DND-41 (cell line): Measurements from ENCODE around the gene SH3RF3.

Experiments
- ATAC-seq: fragments of 200-7000 bp; cut with Tn5 transposase; 3 replicates; pipeline ENCODE4 v1.9.1; 2021; ENCODE audit warnings: low read depth; ENCODE audit not compliant: insufficient read depth
- DNase-seq: peaks from one replicate; pipeline ENCODE4 v3.0.0-alpha.2; 2020
- H2AFZ ChIP-seq: 2 replicates; pipeline ENCODE4 v1.6.0; 2012; ENCODE audit warnings: low read depth, low read length
- H3K27ac ChIP-seq: 2 replicates; pipeline ENCODE4 v1.5.1; 2012; ENCODE audit warnings: low read length, inconsistent platforms
- H3K27me3 ChIP-seq: fragments of 200-600 bp; sonication (generic); 2 replicates; pipeline ENCODE4 v1.6.0; 2012; ENCODE audit warnings: low read length, mild to moderate bottlenecking, inconsistent platforms; ENCODE audit not compliant: insufficient read depth, poor library complexity
- H3K36me3 ChIP-seq: 2 replicates; pipeline ENCODE4 v1.5.1; 2012; ENCODE audit warnings: low read length, inconsistent platforms; ENCODE audit not compliant: insufficient read depth
- H3K4me1 ChIP-seq: 2 replicates; pipeline ENCODE4 v1.5.1; 2012; ENCODE audit warnings: mild to moderate bottlenecking, low read length; ENCODE audit not compliant: insufficient read depth
- H3K4me2 ChIP-seq: 2 replicates; pipeline ENCODE4 v1.6.0; 2012; ENCODE audit warnings: mild to moderate bottlenecking, moderate library complexity, low read length, inconsistent platforms; ENCODE audit not compliant: insufficient read depth
- H3K4me3 ChIP-seq, 2 experiments: fragments of 200-600 bp in 1 of 2; shearing (Covaris generic) in 1 of 2; 2 replicates each; pipeline ENCODE4 v1.5.1; 2012 to 2016; ENCODE audit warnings: inconsistent platforms in 2 of 2, low read length in 2 of 2, mild to moderate bottlenecking in 2 of 2, low read depth in 1 of 2, moderate library complexity in 1 of 2
- H3K79me2 ChIP-seq: 2 replicates; pipeline ENCODE4 v1.6.0; 2012; ENCODE audit warnings: low read length, inconsistent platforms; ENCODE audit not compliant: insufficient read depth
- H3K9ac ChIP-seq: 2 replicates; pipeline ENCODE4 v1.6.0; 2012; ENCODE audit warnings: low read depth, mild to moderate bottlenecking, inconsistent platforms, low read length, moderate library complexity
- H3K9me3 ChIP-seq: 2 replicates; pipeline ENCODE4 v1.5.1; 2012; ENCODE audit warnings: low read length, moderate library complexity, mild to moderate bottlenecking, inconsistent platforms; ENCODE audit not compliant: insufficient read depth, severe bottlenecking
- H4K20me1 ChIP-seq: 2 replicates; pipeline ENCODE4 v1.6.0; 2012; ENCODE audit warnings: low read length; ENCODE audit not compliant: insufficient read depth
- EZH2 ChIP-seq: IDR thresholded peaks from 3 replicates; pipeline ENCODE4 v1.6.1; 2012; ENCODE audit warnings: borderline replicate concordance, low read depth, mild to moderate bottlenecking, moderate library complexity, low read length, inconsistent platforms; ENCODE audit not compliant: severe bottlenecking
- TF ChIP-seq, protein P1 (sequence below): IDR thresholded peaks from 2 replicates; pipeline ENCODE4 v1.5.1; 2012; ENCODE audit warnings: borderline replicate concordance, low read length, moderate library complexity, mild to moderate bottlenecking; ENCODE audit not compliant: poor library complexity, severe bottlenecking; ENCODE audit errors: extremely low read depth

SH3RF3 gene

DNA sequence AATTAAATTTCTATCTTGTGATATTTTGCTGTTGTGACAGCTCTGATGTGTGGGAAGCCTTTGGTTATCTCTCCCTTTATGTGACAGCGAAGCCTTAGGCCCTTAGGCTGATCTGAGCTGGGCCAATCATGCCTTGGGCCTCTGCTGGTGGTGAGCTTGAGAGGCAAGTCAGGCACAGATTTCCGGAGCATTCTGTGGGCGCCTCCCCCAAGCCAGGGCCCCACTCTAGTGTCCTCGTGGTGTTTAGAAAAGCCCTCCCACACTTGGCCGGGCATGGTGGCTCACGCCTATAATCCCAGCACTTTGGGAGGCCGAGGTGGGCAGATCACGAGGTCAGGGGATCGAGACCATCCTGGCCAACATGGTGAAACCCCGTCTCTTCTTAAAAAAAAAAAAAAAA is 239.8 kb downstream of the SH3RF3 start:
- no peak overlapping the region for H3K27ac ChIP-seq
- no peak overlapping the region for H2AFZ ChIP-seq
- no peak overlapping the region for H3K4me3 ChIP-seq
- H3K4me2 ChIP-seq = no peak overlapping the region
- peaks cover 8% of the 10 kb centered on the region for H3K27me3 ChIP-seq
- H3K9me3 ChIP-seq = no peaks in the 10 kb centered on the region
- H3K4me1 ChIP-seq = no peaks in the 10 kb centered on the region
- TF ChIP-seq, protein P1, sequence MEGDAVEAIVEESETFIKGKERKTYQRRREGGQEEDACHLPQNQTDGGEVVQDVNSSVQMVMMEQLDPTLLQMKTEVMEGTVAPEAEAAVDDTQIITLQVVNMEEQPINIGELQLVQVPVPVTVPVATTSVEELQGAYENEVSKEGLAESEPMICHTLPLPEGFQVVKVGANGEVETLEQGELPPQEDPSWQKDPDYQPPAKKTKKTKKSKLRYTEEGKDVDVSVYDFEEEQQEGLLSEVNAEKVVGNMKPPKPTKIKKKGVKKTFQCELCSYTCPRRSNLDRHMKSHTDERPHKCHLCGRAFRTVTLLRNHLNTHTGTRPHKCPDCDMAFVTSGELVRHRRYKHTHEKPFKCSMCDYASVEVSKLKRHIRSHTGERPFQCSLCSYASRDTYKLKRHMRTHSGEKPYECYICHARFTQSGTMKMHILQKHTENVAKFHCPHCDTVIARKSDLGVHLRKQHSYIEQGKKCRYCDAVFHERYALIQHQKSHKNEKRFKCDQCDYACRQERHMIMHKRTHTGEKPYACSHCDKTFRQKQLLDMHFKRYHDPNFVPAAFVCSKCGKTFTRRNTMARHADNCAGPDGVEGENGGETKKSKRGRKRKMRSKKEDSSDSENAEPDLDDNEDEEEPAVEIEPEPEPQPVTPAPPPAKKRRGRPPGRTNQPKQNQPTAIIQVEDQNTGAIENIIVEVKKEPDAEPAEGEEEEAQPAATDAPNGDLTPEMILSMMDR = no peak
- TF ChIP-seq EZH2 = no peak
- H3K9ac ChIP-seq = no peak overlapping the region
- DNase-seq (no peak), ATAC-seq (no peak)
- H3K79me2 ChIP-seq = no peaks in the 10 kb centered on the region
- H3K36me3 ChIP-seq = no peaks in the 10 kb centered on the region
- no peaks in the 10 kb centered on the region for H4K20me1 ChIP-seq

DNA sequence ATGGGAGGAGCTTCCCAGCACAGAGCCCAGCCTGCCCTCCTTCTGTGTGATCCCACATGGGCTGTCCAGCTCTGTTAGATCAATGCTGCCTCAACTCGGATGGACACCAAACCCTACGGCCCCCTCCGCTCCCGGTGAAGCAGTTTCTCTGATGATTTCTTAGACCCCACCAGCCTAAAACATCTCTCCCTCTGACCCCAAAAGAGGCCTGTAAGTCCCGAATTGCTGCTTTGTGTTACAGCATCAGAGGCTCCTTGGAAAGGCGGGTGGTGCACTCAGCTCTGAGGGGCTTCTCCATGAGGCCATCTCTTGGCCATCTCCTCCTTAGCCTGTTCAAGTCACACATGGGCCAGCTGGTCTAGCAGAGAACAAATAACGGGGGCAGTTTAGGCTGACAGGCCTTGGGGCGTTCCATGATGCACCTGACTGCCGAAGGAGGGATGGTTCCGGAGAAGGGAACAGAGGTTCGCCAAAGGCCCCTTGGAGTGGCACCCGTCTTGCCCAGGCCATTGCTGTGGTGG is 240.7 kb downstream of the SH3RF3 start:
- H3K27ac ChIP-seq = no peak overlapping the region
- no peaks in the 10 kb centered on the region for H3K4me1 ChIP-seq
- no peaks in the 10 kb centered on the region for H4K20me1 ChIP-seq
- no peak overlapping the region for H3K4me3 ChIP-seq
- H2AFZ ChIP-seq = no peak overlapping the region
- peaks cover 8% of the 10 kb centered on the region for H3K27me3 ChIP-seq
- no peak for TF ChIP-seq EZH2
- TF ChIP-seq, protein P1 = no peak
- no peak for DNase-seq
- H3K79me2 ChIP-seq = no peaks in the 10 kb centered on the region
- no peak overlapping the region for H3K4me2 ChIP-seq
- no peak for ATAC-seq
- H3K9ac ChIP-seq = no peak overlapping the region
- H3K36me3 ChIP-seq = no peaks in the 10 kb centered on the region
- no peaks in the 10 kb centered on the region for H3K9me3 ChIP-seq

DNA sequence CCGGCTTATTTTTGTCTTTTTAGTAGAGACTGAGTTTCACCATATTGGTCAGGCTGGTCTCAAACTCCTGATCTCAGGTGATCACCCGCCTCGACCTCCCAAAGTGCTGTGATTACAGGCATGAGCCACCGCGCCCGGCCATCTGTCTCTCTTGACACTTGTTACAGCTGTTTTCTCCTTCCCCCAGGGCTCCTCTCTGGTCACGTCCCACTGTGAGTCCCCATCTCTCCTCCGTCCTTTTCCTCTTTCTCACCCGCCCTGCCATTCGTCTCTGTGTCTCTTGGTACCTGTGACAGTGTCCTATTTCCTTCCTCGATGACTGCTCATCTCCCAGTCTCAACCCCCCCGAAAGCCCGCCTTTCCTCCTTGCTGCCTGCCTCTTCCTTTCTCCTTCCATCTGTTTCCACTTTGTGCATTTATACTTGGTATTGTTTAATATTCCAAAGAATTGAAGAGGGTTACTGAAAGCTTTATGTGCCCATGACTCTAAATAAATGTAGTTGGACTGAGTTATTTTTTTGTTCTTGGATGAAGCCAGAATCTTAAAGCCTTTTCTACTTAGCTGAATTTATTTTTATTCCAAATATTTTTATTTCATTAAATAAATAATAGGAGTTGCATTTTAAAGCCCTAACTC is 241.5 kb downstream of the SH3RF3 start:
- H3K27ac ChIP-seq = no peak overlapping the region
- no peaks in the 10 kb centered on the region for H3K9me3 ChIP-seq
- no peaks in the 10 kb centered on the region for H4K20me1 ChIP-seq
- ATAC-seq (no peak), DNase-seq (no peak)
- no peak overlapping the region for H3K4me2 ChIP-seq
- no peak overlapping the region for H2AFZ ChIP-seq
- H3K36me3 ChIP-seq = no peaks in the 10 kb centered on the region
- TF ChIP-seq EZH2 = no peak
- TF ChIP-seq, protein P1 = no peak
- peaks cover 3% of the 10 kb centered on the region for H3K27me3 ChIP-seq
- no peak overlapping the region for H3K9ac ChIP-seq
- no peaks in the 10 kb centered on the region for H3K79me2 ChIP-seq
- H3K4me1 ChIP-seq = no peaks in the 10 kb centered on the region
- H3K4me3 ChIP-seq = no peak overlapping the region
